ENCODE data around the gene WNT5B. TPM values are rescaled to one million over a fixed set of nuclear protein-coding genes. Genes with fewer than 3 reads are reported as not detected.

Gene WNT5B
- total RNA-seq, 1 donor: 78.2 TPM

DNA sequence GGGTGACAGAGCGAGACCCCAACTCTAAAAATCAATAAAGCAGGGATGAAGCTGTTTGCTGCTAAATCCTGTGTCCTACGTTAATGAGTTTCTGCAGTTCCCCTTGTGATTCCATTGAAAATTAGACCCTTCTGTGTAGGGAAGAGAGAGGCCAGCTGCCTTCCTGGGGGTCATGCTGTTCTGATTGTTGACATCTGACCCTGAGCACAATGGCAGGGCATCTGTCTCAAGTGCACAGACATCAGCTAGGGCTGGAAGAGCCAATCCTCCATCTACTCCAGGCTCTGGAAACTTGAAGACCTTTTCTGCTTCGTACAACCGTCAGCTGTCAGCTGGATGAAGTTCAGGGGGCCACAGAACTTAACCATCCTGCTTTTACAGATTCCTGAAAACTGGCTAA, 44.7 kb upstream of the WNT5B start:
- DNase-seq (ENCODE audit: low read depth): no peak
- TF ChIP-seq, protein P1, sequence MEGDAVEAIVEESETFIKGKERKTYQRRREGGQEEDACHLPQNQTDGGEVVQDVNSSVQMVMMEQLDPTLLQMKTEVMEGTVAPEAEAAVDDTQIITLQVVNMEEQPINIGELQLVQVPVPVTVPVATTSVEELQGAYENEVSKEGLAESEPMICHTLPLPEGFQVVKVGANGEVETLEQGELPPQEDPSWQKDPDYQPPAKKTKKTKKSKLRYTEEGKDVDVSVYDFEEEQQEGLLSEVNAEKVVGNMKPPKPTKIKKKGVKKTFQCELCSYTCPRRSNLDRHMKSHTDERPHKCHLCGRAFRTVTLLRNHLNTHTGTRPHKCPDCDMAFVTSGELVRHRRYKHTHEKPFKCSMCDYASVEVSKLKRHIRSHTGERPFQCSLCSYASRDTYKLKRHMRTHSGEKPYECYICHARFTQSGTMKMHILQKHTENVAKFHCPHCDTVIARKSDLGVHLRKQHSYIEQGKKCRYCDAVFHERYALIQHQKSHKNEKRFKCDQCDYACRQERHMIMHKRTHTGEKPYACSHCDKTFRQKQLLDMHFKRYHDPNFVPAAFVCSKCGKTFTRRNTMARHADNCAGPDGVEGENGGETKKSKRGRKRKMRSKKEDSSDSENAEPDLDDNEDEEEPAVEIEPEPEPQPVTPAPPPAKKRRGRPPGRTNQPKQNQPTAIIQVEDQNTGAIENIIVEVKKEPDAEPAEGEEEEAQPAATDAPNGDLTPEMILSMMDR (IDR thresholded peaks at IDR 0.05; ENCODE audit: insufficient read depth, low read depth, low read length): no peak
- H3K4me3 ChIP-seq (ENCODE audit: low read depth, low read length): no peak overlapping the region

DNA sequence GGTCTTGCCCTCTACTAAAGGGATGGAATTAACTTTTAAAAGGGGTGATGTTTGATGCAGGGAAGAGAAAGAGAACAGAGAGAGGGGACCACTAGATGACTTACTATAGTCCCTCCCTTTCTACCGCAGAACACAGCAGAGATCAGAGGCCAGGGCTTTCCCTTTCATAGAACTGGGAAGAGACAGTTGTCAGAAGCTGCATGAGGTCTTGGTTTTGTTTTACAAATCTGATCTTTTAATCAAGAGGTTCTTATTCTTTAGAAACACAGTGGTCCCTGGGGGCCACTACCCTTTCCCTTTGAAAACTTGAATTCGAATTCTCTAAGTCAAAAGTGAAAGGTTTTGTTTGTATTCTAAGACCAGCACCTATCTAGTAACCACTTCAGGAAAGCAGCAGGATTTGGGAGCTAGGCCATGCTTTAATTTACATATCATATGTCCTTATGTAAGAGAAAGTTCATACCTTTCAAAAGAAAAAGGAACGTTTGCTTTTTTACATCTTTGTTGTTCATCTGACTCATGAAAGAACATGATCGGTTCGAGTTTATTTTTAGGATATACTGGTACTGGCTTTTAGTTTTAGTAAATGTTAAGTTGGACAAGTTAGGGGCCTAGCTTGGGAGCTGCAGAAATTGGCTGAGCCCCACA, 41.0 kb upstream of the WNT5B start:
- no peak overlapping the region for H3K4me3 ChIP-seq (ENCODE audit: low read depth, low read length)
- no peak for DNase-seq (ENCODE audit: low read depth)

DNA sequence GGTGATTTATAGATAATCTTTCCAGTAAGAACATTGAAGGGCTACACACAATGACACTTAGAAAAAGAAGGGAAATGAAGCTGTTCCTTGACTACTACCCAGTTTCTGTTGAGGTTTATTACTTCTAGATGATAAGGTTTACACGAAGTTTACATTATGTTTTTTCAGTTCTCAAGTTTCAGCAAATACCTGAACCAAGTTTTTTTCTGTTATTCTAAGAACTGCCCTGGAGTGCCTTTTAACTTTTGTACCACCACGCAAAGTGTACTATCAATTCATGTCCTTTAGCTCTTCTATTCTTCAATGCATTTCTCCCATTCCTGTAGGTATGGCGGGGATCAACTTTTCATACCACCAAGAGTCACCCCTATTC, 40.5 kb upstream of the WNT5B start:
- TF ChIP-seq, protein P1 (IDR thresholded peaks at IDR 0.05; ENCODE audit: insufficient read depth, low read depth, low read length): no peak
- H3K4me3 ChIP-seq (ENCODE audit: low read depth, low read length): no peak overlapping the region
- DNase-seq (ENCODE audit: low read depth): no peak

More for the DNA sequence above, 41.0 kb upstream of the WNT5B start:
- TF ChIP-seq, protein P1 (IDR thresholded peaks at IDR 0.05; ENCODE audit: insufficient read depth, low read depth, low read length): no peak

DNA sequence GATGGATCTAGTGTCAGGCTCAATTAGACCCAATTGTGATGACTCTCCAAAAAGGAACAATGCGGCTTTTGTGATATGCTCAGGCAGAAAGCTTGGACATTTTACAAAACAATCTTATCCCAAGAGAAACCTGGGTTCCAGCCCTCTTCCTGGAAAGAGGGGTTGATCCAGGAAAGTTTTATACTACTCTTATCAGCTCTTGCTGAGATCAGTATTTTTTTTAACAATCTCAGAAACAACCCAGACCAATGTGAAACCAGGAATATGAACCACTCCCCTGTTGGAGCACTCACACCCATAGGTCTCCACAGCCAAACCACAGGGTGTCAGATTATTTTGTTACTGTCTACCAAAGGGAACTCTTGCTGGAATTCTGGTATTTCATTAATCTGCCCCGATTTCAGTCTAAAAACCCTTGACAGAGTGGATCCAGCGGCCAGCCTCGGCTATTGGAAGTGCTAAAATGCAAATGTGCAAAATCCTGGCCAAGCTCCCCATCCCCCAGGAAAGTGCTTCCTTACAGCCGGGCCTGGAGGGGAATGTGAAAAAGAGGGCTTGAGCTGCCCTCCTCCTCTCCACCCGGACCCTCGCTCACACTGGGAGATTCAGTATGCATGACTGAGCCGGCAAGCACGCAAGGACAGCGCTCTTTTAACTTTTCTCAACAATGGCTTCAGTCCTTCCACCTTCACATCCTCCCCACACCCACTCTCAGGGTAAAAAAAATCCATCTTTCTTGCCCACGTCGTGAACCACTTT, 38.6 kb upstream of the WNT5B start:
- H3K4me3 ChIP-seq (ENCODE audit: low read depth, low read length): peak overlapping the region; percentile 63
- DNase-seq (ENCODE audit: low read depth): peak; percentile 77
- TF ChIP-seq, protein P1 (IDR thresholded peaks at IDR 0.05; ENCODE audit: insufficient read depth, low read depth, low read length): no peak

DNA sequence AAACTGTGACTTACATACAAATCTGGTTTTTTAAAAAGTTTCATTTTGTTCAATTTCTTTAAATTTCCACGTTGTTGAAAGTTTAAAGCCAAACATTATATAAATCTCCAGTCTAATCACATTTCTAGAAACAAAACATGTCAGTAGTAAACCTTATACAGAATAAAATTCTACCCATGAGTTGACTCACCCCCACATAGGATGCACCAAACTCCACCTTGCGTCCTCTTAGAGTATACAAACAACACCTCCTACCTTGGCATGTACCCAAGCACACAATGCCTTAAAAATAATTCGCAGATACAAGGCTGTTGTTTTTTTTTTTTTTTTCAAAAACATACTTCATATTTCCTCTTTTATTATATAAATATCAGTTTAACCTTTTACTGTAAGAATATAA, 38.0 kb upstream of the WNT5B start:
- TF ChIP-seq, protein P1 (IDR thresholded peaks at IDR 0.05; ENCODE audit: insufficient read depth, low read depth, low read length): peak; percentile 26
- peak; percentile 55 for DNase-seq (ENCODE audit: low read depth)
- peak overlapping the region; percentile 63 for H3K4me3 ChIP-seq (ENCODE audit: low read depth, low read length)

DNA sequence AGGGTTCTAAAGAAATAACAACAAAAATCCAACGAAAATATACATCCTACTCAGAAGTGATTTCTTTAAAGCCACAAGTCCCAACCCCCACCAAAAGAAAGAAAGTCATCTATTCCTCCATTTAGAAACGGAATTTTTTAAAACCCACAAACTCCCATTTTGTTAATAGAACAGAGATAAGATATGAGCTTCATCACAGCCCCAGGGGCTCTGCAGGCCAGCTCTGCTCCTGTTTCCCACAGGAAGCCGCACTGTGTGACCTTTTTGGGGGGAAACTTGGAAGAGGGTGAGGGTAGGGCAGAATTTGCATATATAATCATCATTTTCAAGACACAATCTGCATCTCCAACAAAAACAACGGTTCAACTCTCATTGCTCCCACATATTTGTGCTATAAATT, 37.5 kb upstream of the WNT5B start:
- TF ChIP-seq, protein P1 (IDR thresholded peaks at IDR 0.05; ENCODE audit: insufficient read depth, low read depth, low read length): no peak
- DNase-seq (ENCODE audit: low read depth): peak; percentile 83
- peak overlapping the region; percentile 63 for H3K4me3 ChIP-seq (ENCODE audit: low read depth, low read length)
